C4-2B (cell line): ENCODE data around the gene RBM8A.

ENCODE experiments used
- H3K27ac ChIP-seq: fragments of 450-650 bp; 2 replicates; pipeline ENCODE4 v1.5.1; 2017
- CTCF ChIP-seq: fragments of 450-650 bp; conservative IDR thresholded peaks from 2 replicates; pipeline ENCODE4 v1.5.1; 2017; ENCODE audit warnings: mild to moderate bottlenecking
- ZFX ChIP-seq: fragments of 450-650 bp; IDR thresholded peaks from 2 replicates; pipeline ENCODE4 v1.6.1; 2017

RBM8A gene

GRCh38 chr1:145922266-145922665 is 5.0 kb downstream of the RBM8A start:
- no peak for TF ChIP-seq ZFX
- TF ChIP-seq CTCF = no peak
- H3K27ac ChIP-seq = no peak overlapping the region

GRCh38 chr1:145920297-145920696 is 7.0 kb downstream of the RBM8A start:
- H3K27ac ChIP-seq = peak overlapping the region; percentile 75

GRCh38 chr1:145918992-145919939 is 8.0 kb downstream of the RBM8A start:
- TF ChIP-seq ZFX (no peak), CTCF (no peak; the same call in 1 of the 2 replicates)
- peak overlapping the region; percentile 75 for H3K27ac ChIP-seq

- peak within 1 kb of the TSS; percentile 75 for H3K27ac ChIP-seq
- TF ChIP-seq CTCF (no peak), ZFX (0 out of 2 replicates have a peak, but pooled peaks have one; percentile 32)
These were observed 8.9 kb downstream of the RBM8A start, which contains the start of gene PEX11B for GRCh38 chr1:145918144-145918991. Gene PEX11B, minus strand, starts transcription at chr1:145918717. Its CDS starts 29 bp downstream, at chr1:145918688.

- TF ChIP-seq ZFX = no peak
- no peak for TF ChIP-seq CTCF
- H3K27ac ChIP-seq = peak overlapping the region; percentile 75
These were observed 9.7 kb downstream of the RBM8A start for GRCh38 chr1:145917595-145917994.

- TF ChIP-seq ZFX = no peak
- TF ChIP-seq CTCF = no peak
- H3K27ac ChIP-seq = no peak overlapping the region
These were observed 10.5 kb downstream of the RBM8A start for GRCh38 chr1:145916745-145917144.

- TF ChIP-seq CTCF (no peak), ZFX (no peak)
These were observed 15.1 kb downstream of the RBM8A start for GRCh38 chr1:145912128-145912641.

More at GRCh38 chr1:145912128-145912641, 15.1 kb downstream of the RBM8A start:
- H3K27ac ChIP-seq = no peak overlapping the region
